Measurements from ENCODE around the gene HMCN2.

DNA sequence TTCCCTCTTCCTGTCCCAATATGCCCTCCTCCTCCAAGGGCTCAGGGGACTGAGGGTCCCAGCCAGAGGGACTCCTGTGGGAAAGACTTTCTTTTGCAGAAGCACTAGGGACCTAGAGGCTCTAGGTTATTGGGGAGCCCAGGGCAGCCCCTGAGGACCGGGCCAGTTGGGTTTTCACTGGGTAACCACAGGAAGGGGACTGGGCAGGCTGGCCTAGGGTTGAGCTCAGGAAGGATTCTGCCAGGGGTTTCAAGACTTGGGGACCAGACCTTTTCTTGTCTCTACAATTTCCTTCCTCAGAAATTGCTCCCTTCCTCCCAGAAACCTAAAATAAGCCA, 24.4 kb upstream of the HMCN2 start:
- no peak for TF ChIP-seq POLR2AphosphoS5 (IDR thresholded peaks at IDR 0.05)
- TF ChIP-seq POLR2A (IDR thresholded peaks at IDR 0.05) = no peak
- TF ChIP-seq, protein P1, sequence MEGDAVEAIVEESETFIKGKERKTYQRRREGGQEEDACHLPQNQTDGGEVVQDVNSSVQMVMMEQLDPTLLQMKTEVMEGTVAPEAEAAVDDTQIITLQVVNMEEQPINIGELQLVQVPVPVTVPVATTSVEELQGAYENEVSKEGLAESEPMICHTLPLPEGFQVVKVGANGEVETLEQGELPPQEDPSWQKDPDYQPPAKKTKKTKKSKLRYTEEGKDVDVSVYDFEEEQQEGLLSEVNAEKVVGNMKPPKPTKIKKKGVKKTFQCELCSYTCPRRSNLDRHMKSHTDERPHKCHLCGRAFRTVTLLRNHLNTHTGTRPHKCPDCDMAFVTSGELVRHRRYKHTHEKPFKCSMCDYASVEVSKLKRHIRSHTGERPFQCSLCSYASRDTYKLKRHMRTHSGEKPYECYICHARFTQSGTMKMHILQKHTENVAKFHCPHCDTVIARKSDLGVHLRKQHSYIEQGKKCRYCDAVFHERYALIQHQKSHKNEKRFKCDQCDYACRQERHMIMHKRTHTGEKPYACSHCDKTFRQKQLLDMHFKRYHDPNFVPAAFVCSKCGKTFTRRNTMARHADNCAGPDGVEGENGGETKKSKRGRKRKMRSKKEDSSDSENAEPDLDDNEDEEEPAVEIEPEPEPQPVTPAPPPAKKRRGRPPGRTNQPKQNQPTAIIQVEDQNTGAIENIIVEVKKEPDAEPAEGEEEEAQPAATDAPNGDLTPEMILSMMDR (IDR thresholded peaks at IDR 0.05) = no peak

All from stomach (tissue), 4 donors.